GM20000 (cell line): ENCODE measurements around the gene TMEM178B.

ENCODE experiments used
- DNase-seq: peaks from one replicate; pipeline ENCODE4 v3.0.0; 2012; ENCODE audit warnings: low spot score
- TF ChIP-seq, protein P1 (sequence below): IDR thresholded peaks from 2 replicates; pipeline ENCODE4 v1.5.1; 2012; ENCODE audit warnings: mild to moderate bottlenecking, control low read depth; ENCODE audit errors: extremely low read depth, missing control alignments

TMEM178B gene

DNA sequence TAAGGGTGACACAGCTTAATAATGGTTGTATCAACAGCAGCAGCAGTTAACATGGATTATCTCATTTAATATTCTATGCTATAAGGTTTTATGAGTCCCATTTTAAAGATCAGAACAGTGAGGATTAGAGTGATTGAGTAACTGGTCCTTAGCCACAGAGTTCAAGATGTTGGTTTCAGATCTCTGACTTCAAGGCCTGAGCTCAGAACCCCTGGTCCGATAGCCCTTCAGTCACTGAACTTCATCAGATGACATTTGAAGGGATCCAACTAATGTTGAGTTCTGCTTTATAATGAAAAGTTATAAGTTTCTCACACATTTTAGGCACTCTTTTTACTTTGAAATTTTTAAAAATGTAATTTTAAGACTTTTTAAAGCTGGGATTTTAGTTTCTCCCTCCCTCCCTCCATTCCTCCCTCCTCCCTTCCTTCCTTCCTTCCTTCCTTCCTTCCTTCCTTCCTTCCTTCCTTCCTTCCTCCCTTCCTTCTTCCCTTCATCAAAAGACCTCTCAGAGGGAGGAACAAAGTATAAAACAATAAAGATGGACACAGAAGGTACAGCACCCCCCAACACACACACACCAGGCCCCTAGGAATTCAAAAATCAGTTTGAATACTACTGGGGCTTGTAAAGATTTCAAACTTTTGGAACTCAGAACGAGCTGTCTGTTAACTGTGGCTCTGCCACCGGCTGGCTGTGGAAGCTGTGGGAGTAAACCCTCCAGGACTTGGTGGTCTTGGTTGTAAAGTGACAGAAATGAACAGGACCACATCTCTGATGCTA is 270.5 kb downstream of the TMEM178B start:
- no peak for DNase-seq

DNA sequence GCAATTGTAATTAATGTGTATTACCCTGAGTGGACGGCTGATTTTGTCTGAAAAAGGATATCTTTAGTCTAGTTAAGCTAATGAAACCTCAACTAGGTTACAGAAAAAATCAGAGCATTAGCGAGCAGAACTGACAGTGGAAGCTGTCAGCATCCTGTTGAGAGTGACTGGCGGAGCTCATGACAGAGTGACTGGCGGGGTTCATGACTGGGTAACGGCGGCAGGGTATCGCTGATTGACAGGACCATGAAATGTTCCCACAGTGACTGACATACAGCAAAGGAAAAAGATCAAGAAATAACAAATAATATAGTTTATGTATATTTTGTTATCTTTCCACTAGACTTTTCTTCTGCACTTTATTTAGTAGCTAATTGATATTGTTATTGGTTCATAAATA is 274.9 kb downstream of the TMEM178B start:
- DNase-seq, result no peak

More for the DNA sequence above, 270.5 kb downstream of the TMEM178B start:
- TF ChIP-seq, protein P1, sequence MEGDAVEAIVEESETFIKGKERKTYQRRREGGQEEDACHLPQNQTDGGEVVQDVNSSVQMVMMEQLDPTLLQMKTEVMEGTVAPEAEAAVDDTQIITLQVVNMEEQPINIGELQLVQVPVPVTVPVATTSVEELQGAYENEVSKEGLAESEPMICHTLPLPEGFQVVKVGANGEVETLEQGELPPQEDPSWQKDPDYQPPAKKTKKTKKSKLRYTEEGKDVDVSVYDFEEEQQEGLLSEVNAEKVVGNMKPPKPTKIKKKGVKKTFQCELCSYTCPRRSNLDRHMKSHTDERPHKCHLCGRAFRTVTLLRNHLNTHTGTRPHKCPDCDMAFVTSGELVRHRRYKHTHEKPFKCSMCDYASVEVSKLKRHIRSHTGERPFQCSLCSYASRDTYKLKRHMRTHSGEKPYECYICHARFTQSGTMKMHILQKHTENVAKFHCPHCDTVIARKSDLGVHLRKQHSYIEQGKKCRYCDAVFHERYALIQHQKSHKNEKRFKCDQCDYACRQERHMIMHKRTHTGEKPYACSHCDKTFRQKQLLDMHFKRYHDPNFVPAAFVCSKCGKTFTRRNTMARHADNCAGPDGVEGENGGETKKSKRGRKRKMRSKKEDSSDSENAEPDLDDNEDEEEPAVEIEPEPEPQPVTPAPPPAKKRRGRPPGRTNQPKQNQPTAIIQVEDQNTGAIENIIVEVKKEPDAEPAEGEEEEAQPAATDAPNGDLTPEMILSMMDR, result no peak

DNA sequence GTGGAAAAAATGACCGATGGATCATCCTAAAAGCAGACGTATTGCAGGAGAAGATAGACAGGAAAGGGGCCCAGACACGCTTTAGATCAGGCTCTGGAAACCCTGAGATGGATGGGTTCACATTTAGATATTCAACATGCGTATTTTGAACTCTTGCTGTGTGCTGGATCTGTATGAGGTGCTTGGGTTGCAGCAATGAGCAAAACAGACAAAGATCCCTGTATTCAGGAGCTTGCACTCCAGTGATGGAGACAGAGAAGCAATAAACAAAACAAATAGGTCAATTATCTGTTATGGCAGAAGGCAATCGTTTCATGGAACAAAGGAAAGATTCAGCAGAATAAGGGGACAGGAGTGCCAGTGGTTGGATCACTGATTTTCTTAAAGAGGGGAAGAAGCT is 275.5 kb downstream of the TMEM178B start:
- TF ChIP-seq, protein P1, result no peak
- no peak for DNase-seq

More for the DNA sequence above, 274.9 kb downstream of the TMEM178B start:
- TF ChIP-seq, protein P1, result no peak

DNA sequence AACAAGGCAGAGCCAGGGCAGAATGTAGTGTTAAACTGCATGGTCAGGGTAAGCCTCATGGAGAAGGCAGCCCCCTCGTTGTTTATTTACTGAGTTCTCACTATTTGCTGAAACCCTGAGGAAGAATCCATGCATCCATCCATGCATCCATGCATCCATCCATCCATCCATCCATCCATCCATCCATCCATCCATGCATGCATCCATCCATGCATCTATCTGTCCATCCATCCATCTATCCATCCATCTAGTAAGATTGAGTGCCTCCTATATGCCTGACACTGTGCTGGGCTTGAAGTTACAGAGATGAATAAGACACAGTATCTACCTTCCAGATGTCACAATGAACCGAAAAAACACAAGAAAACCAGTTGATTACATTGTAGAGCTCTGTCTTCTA is 275.9 kb downstream of the TMEM178B start:
- DNase-seq, result no peak
- TF ChIP-seq, protein P1, result no peak

DNA sequence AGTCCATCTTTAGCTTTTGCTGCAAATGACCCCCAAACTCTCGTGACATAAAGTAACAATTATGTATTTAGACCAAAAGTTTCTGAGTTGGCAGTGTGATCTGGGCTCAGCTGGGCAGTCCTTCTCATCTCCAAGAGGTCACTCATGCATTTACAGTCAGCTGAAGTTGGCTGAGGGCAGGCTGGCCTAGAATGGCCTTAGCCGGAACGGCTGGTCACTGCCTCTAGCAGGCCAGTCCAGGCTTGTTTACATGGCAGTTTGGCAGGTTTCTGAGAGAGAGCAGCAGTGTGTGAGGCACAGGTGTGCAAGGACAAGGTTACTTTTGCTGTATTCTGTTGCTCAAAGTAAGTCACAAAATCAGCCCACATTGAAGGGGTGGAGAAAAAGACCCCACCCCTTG is 277.3 kb downstream of the TMEM178B start:
- DNase-seq, result no peak
- TF ChIP-seq, protein P1, result no peak

DNA sequence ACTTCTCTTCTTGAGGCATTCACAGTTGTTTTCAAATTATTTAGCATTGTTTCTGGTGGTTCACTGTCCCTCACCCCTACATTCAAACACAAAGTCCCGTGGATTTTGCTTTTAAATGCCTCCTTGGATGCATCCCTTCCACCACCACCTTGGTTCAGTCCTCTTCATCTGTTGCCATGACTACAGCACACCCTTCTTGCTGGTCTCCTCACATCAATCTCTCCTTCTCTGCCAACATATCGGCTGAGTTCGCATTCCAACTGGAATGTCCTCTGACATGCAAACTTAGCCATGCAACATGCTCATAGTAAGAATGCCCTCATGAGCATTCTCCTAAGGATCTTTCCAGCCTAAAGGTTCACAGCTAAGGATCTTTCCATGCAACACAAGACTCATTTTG is 279.1 kb downstream of the TMEM178B start:
- TF ChIP-seq, protein P1, result no peak
- DNase-seq, result no peak

DNA sequence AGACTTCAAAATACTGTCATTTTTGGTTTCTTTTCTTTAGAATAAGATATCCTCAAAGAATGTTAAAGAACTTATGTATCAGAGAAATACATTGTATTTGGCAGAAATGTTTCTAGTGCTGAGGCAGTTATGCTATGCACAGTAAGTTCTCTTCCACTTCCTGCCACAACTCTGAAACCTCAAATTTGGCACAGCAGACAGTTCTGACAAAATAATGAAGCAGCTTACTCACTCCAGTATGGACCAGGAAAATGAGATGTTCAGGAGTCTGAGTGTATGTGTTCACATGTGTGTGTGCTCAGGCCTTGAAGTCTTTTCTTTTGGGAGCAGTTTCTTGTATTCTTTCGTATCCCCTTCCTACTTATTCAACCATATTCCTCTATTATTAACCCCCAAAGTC is 280.4 kb downstream of the TMEM178B start:
- TF ChIP-seq, protein P1, result no peak
- no peak for DNase-seq
